ENCODE data around the gene HOXC6. TPM values are rescaled to one million over a fixed set of nuclear protein-coding genes. Genes with fewer than 3 reads are reported as not detected.
A peak's percentile ranks its signal among the peaks of the same experiment; 100 is the strongest.

The HOXC6 gene
- total and polyA plus RNA-seq, 2 donors (not counting 3 experiments of a cell fraction or from before 2014, with no cell fraction given) = 0.58 to 0.72 TPM

GRCh38 chr12:53984901-53985691, 43.1 kb upstream of the HOXC6 start, which contains the start of gene HOXC10:
TSS of gene HOXC10 (plus strand) at chr12:53985146. CDS start at chr12:53985260, 114 bp downstream.
- no peak within 1 kb of the TSS for H3K4me2 ChIP-seq (ENCODE audit: insufficient read depth, low read length)
- H3K79me2 ChIP-seq (ENCODE audit: control insufficient read depth, insufficient read depth, low read length) = no peaks in the 10 kb centered on the region
- H3K36me3 ChIP-seq (ENCODE audit: control insufficient read depth in 2 of 2, extremely low read depth in 1 of 2, insufficient read depth in 2 of 2, low read length in 2 of 2) = no peaks in the 10 kb centered on the region
- ChIA-PET CTCF (interaction anchor here (0.6 to 3.9 kb wide), 21 partner anchors 9 to 374 kb away, joined by 3 to 44 read pairs (median 5); partner anchors contain the start of genes HOXC5, HOXC8 and SMUG1), POLR2A (no interaction called here)
- FAIRE-seq (peak; percentile 74), DNase-seq (ENCODE audit: low read depth, low spot score) (peak; percentile 71)
- H3K4me1 ChIP-seq (ENCODE audit: control insufficient read depth, extremely low read depth, insufficient read depth, low read length) = no peaks in the 10 kb centered on the region
- no peak within 1 kb of the TSS for H3K27ac ChIP-seq (ENCODE audit: insufficient read depth, low read depth, low read length)
- H3K4me3 ChIP-seq (replicated peaks in 1 of 3; ENCODE audit: insufficient read depth in 1 of 3, low read depth in 1 of 3, low read length in 3 of 3) = no peak within 1 kb of the TSS
- no peaks in the 10 kb centered on the region for H4K20me1 ChIP-seq (replicated peaks; ENCODE audit: control insufficient read depth, extremely low read depth, insufficient read depth, low read length)
- no peak within 1 kb of the TSS for H2AFZ ChIP-seq (ENCODE audit: low read depth, low read length)
- H3K27me3 ChIP-seq (ENCODE audit: control insufficient read depth in 2 of 2, insufficient read depth in 2 of 2, low read length in 2 of 2) = peaks cover 89 to 93% of the 10 kb centered on the region in 2 experiments
- H3K9me1 ChIP-seq (replicated peaks; ENCODE audit: control insufficient read depth, extremely low read depth, insufficient read depth, low read length) = no peaks in the 10 kb centered on the region
- dilution Hi-C loops (cut with MboI; ENCODE audit: extremely low pct_ligation_motif_present, low sequenced_read_pairs) (no loop called here), intact Hi-C loops (cut with micrococcal nuclease) (loop anchor here (1.0 to 5.0 kb wide), 2 partner anchors 216 to 283 kb away; no protein-coding TSS in a partner anchor)
- H3K9ac ChIP-seq (replicated peaks; ENCODE audit: extremely low read depth, insufficient read depth, low read length) = no peak within 1 kb of the TSS
- no TSS peak for BruUV-seq (replicated peaks)
- no peaks in the 10 kb centered on the region for H3K9me3 ChIP-seq (replicated peaks; ENCODE audit: control insufficient read depth, insufficient read depth, low read length)
- TF ChIP-seq MAX (IDR thresholded peaks at IDR 0.05; ENCODE audit: insufficient read depth, insufficient read length) (peak; percentile 28), JUN (IDR thresholded peaks at IDR 0.05; ENCODE audit: borderline replicate concordance, insufficient read depth, insufficient read length, low read depth) (peak; percentile 55), FOS (IDR thresholded peaks at IDR 0.05; ENCODE audit: borderline replicate concordance, insufficient read depth, low read length) (peak; percentile 58), GATA2 (IDR thresholded peaks at IDR 0.05; ENCODE audit: insufficient read depth, insufficient read length, low read depth, low read length) (no peak), CTCF (IDR thresholded peaks at IDR 0.05; ENCODE audit: extremely low read depth in 1 of 2, insufficient read depth in 1 of 2, low read depth in 1 of 2, low read length in 2 of 2) (peak; percentile 47 to 72)
